ENCODE results near the gene GDF7.

GDF7 gene

GRCh38 chr2:20661421-20662307 is 5.3 kb upstream of the GDF7 start:
- in situ Hi-C loops (cut with HindIII; ENCODE audit: low pct_unique_long_range_greater_than_20kb, low sequenced_read_pairs) = no loop called here
- peak; percentile 79 to 85 for DNase-seq (ENCODE audit: low read depth in 1 of 2, low spot score in 1 of 2)
- TF ChIP-seq JUND (IDR thresholded peaks at IDR 0.05; ENCODE audit: low read depth) = no peak

GRCh38 chr2:20662308-20662937 is 4.5 kb upstream of the GDF7 start:
- in situ Hi-C loops (cut with HindIII; ENCODE audit: low pct_unique_long_range_greater_than_20kb, low sequenced_read_pairs) = no loop called here
- no peak for DNase-seq (ENCODE audit: low read depth in 1 of 2, low spot score in 1 of 2)
- no peak for TF ChIP-seq JUND (IDR thresholded peaks at IDR 0.05; ENCODE audit: low read depth)

GRCh38 chr2:20663196-20664070 is 3.5 kb upstream of the GDF7 start:
- in situ Hi-C loops (cut with HindIII; ENCODE audit: low pct_unique_long_range_greater_than_20kb, low sequenced_read_pairs) = no loop called here
- TF ChIP-seq JUND (IDR thresholded peaks at IDR 0.05; ENCODE audit: low read depth) = no peak
- DNase-seq (ENCODE audit: low read depth in 1 of 2, low spot score in 1 of 2) = no peak

- in situ Hi-C loops (cut with HindIII; ENCODE audit: low pct_unique_long_range_greater_than_20kb, low sequenced_read_pairs) = no loop called here
- no peak for TF ChIP-seq JUND (IDR thresholded peaks at IDR 0.05; ENCODE audit: low read depth)
- DNase-seq (ENCODE audit: low read depth in 1 of 2, low spot score in 1 of 2) = no peak
Observed at GRCh38 chr2:20664071-20664390, 2.9 kb upstream of the GDF7 start.

GRCh38 chr2:20664431-20665242 is 2.3 kb upstream of the GDF7 start:
- peak in 1 of 2 experiments; percentile 5 for DNase-seq (ENCODE audit: low read depth in 1 of 2, low spot score in 1 of 2)
- TF ChIP-seq JUND (IDR thresholded peaks at IDR 0.05; ENCODE audit: low read depth) = no peak
- in situ Hi-C loops (cut with HindIII; ENCODE audit: low pct_unique_long_range_greater_than_20kb, low sequenced_read_pairs) = no loop called here

- DNase-seq (ENCODE audit: low read depth in 1 of 2, low spot score in 1 of 2) = no peak
- in situ Hi-C loops (cut with HindIII; ENCODE audit: low pct_unique_long_range_greater_than_20kb, low sequenced_read_pairs) = no loop called here
- no peak for TF ChIP-seq JUND (IDR thresholded peaks at IDR 0.05; ENCODE audit: low read depth)
Observed at GRCh38 chr2:20665243-20666004, 1.5 kb upstream of the GDF7 start.

- no peak for DNase-seq (ENCODE audit: low read depth in 1 of 2, low spot score in 1 of 2)
- no peak for TF ChIP-seq JUND (IDR thresholded peaks at IDR 0.05; ENCODE audit: low read depth)
- in situ Hi-C loops (cut with HindIII; ENCODE audit: low pct_unique_long_range_greater_than_20kb, low sequenced_read_pairs) = no loop called here
Observed at GRCh38 chr2:20666005-20666303, 990 bp upstream of the GDF7 start.

- TF ChIP-seq JUND (IDR thresholded peaks at IDR 0.05; ENCODE audit: low read depth) = no peak
- in situ Hi-C loops (cut with HindIII; ENCODE audit: low pct_unique_long_range_greater_than_20kb, low sequenced_read_pairs) = no loop called here
- no peak for DNase-seq (ENCODE audit: low read depth in 1 of 2, low spot score in 1 of 2)
Observed at GRCh38 chr2:20667151-20667530, 197 bp downstream of the GDF7 start.

GRCh38 chr2:20667531-20668401 is 822 bp downstream of the GDF7 start:
- in situ Hi-C loops (cut with HindIII; ENCODE audit: low pct_unique_long_range_greater_than_20kb, low sequenced_read_pairs) = no loop called here
- DNase-seq (ENCODE audit: low read depth in 1 of 2, low spot score in 1 of 2) = peak; percentile 36 to 72

GRCh38 chr2:20668451-20668850 is 1.5 kb downstream of the GDF7 start:
- no peak for DNase-seq (ENCODE audit: low read depth in 1 of 2, low spot score in 1 of 2)
- no peak for TF ChIP-seq JUND (IDR thresholded peaks at IDR 0.05; ENCODE audit: low read depth)
- in situ Hi-C loops (cut with HindIII; ENCODE audit: low pct_unique_long_range_greater_than_20kb, low sequenced_read_pairs) = no loop called here

More at GRCh38 chr2:20667531-20668401, 822 bp downstream of the GDF7 start:
- no peak for TF ChIP-seq JUND (IDR thresholded peaks at IDR 0.05; ENCODE audit: low read depth)
